Measurements from ENCODE around the gene TM4SF18. TPM values are rescaled to one million over a fixed set of nuclear protein-coding genes. Genes with fewer than 3 reads are reported as not detected.

The TM4SF18 gene
- total RNA-seq, 1 experiment from 2014 or later: 3.0 TPM

- no peak for DNase-seq (ENCODE audit: low read depth)
Observed at GRCh38 chr3:149284034-149284433, 49.4 kb downstream of the TM4SF18 start.

GRCh38 chr3:149283401-149283800 is 50.0 kb downstream of the TM4SF18 start:
- DNase-seq (ENCODE audit: low read depth): no peak

GRCh38 chr3:149282836-149283235 is 50.6 kb downstream of the TM4SF18 start:
- no peak for DNase-seq (ENCODE audit: low read depth)

GRCh38 chr3:149282322-149282721 is 51.1 kb downstream of the TM4SF18 start:
- no peak for DNase-seq (ENCODE audit: low read depth)

GRCh38 chr3:149280671-149281349 is 52.6 kb downstream of the TM4SF18 start:
- no peak for DNase-seq (ENCODE audit: low read depth)

GRCh38 chr3:149278911-149279310 is 54.5 kb downstream of the TM4SF18 start:
- no peak for DNase-seq (ENCODE audit: low read depth)

GRCh38 chr3:149277331-149277813 is 56.1 kb downstream of the TM4SF18 start:
- peak; percentile 89 for DNase-seq (ENCODE audit: low read depth)

- no peak for DNase-seq (ENCODE audit: low read depth)
Observed at GRCh38 chr3:149276619-149277018, 56.8 kb downstream of the TM4SF18 start.

- DNase-seq (ENCODE audit: low read depth): no peak
Observed at GRCh38 chr3:149274220-149274619, 59.2 kb downstream of the TM4SF18 start.

- DNase-seq (ENCODE audit: low read depth): peak; percentile 87
Observed at GRCh38 chr3:149273096-149273751, 60.2 kb downstream of the TM4SF18 start.

GRCh38 chr3:149271669-149272068 is 61.8 kb downstream of the TM4SF18 start:
- no peak for DNase-seq (ENCODE audit: low read depth)

GRCh38 chr3:149270180-149270579 is 63.3 kb downstream of the TM4SF18 start:
- no peak for DNase-seq (ENCODE audit: low read depth)

GRCh38 chr3:149269687-149270086 is 63.7 kb downstream of the TM4SF18 start:
- DNase-seq (ENCODE audit: low read depth): no peak

Other genes with a start within 250 kb of the TM4SF18 start
- 51.2 and 56.7 TPM in 2 replicates for gene HLTF, start 247.1 kb downstream of the TM4SF18 start, total RNA-seq (2014; rRNA removed)
- gene HPS3, start 204.0 kb downstream of the TM4SF18 start, total RNA-seq (2014; rRNA removed): 29.0 and 32.1 TPM in 2 replicates
- 0.06 TPM in 1 of 2 replicates, not detected in the other for gene CP, start 111.8 kb downstream of the TM4SF18 start, total RNA-seq (2014; rRNA removed)
- gene TM4SF1, start 44.0 kb upstream of the TM4SF18 start, total RNA-seq (2014; rRNA removed): 405 and 503 TPM in 2 replicates
- 0.17 and 0.96 TPM in 2 replicates for gene TM4SF4, start 141.1 kb upstream of the TM4SF18 start, total RNA-seq (2014; rRNA removed)

Data from LHCN-M2 (cell line).